OCI-LY1 (cell line): Measurements from ENCODE around the gene FAM168A.

Experiments
- H2AFZ ChIP-seq: fragments of 200-600 bp; sonication (generic), shearing (Covaris generic); 2 replicates; pipeline ENCODE4 v1.6.0; 2014; ENCODE audit warnings: antibody characterized with exemption, mild to moderate bottlenecking, low read length
- H3F3A ChIP-seq: fragments of 200-600 bp; sonication (generic), shearing (Covaris generic); 2 replicates; pipeline ENCODE4 v1.6.0; 2014; ENCODE audit warnings: mild to moderate bottlenecking, antibody characterized with exemption, low read length, moderate library complexity; ENCODE audit not compliant: insufficient read depth
- H3K27ac ChIP-seq: fragments of 200-600 bp; sonication (generic); 2 replicates; pipeline ENCODE4 v1.5.1; 2014; ENCODE audit warnings: low read length, mixed run types, mild to moderate bottlenecking, low read depth; ENCODE audit not compliant: poor library complexity, severe bottlenecking
- H3K27me3 ChIP-seq: fragments of 200-600 bp; sonication (generic); 2 replicates; pipeline ENCODE4 v1.6.0; 2014; ENCODE audit warnings: antibody characterized with exemption, mild to moderate bottlenecking, low read length, moderate library complexity; ENCODE audit not compliant: insufficient read depth
- H3K36me3 ChIP-seq: fragments of 200-600 bp; sonication (generic); 2 replicates; pipeline ENCODE4 v1.6.1; 2014; ENCODE audit warnings: mild to moderate bottlenecking, antibody characterized with exemption, low read length, moderate library complexity, mixed read lengths; ENCODE audit not compliant: insufficient read depth
- H3K4me1 ChIP-seq: fragments of 200-600 bp; sonication (generic); 2 replicates; pipeline ENCODE4 v1.5.1; 2014; ENCODE audit warnings: mild to moderate bottlenecking, low read length, moderate library complexity; ENCODE audit not compliant: insufficient read depth, severe bottlenecking
- H3K4me2 ChIP-seq: fragments of 200-600 bp; sonication (generic), shearing (Covaris generic); 2 replicates; pipeline ENCODE4 v1.6.1; 2014; ENCODE audit warnings: low read length
- H3K4me3 ChIP-seq: fragments of 200-600 bp; sonication (generic); 2 replicates; pipeline ENCODE4 v1.5.1; 2014; ENCODE audit warnings: low read length, low read depth, mild to moderate bottlenecking, mixed read lengths; ENCODE audit not compliant: poor library complexity, severe bottlenecking
- H3K79me2 ChIP-seq: fragments of 200-600 bp; shearing (Covaris generic); 2 replicates; pipeline ENCODE4 v1.6.1; 2016; ENCODE audit warnings: mixed run types, low read length, mixed read lengths; ENCODE audit not compliant: insufficient read depth
- H3K9ac ChIP-seq: fragments of 200-600 bp; sonication (generic), shearing (Covaris generic); 2 replicates; pipeline ENCODE4 v1.6.1; 2014; ENCODE audit warnings: mild to moderate bottlenecking, low read length, mixed read lengths
- H3K9me2 ChIP-seq: fragments of 200-600 bp; sonication (generic), shearing (Covaris generic); 2 replicates; pipeline ENCODE4 v1.6.1; 2014; ENCODE audit warnings: low read depth, mild to moderate bottlenecking, low read length, mixed read lengths
- H3K9me3 ChIP-seq: fragments of 200-600 bp; shearing (Covaris generic); 2 replicates; pipeline ENCODE4 v1.6.1; 2014; ENCODE audit warnings: low read length, mixed read lengths
- H4K20me1 ChIP-seq: fragments of 200-600 bp; sonication (generic), shearing (Covaris generic); 2 replicates; pipeline ENCODE4 v1.6.0; 2016; ENCODE audit warnings: mild to moderate bottlenecking, low read length; ENCODE audit not compliant: insufficient read depth
- EZH2 ChIP-seq: fragments of 200-600 bp; sonication (generic), shearing (Covaris generic); IDR thresholded peaks from 2 replicates; pipeline ENCODE4 v1.8.0; 2017; ENCODE audit warnings: borderline replicate concordance, mixed run types, mild to moderate bottlenecking, antibody characterized with exemption, low read length, moderate library complexity, mixed read lengths
- TF ChIP-seq, protein P1 (sequence below): fragments of 200-600 bp; sonication (generic), shearing (Covaris generic); IDR thresholded peaks from 2 replicates; pipeline ENCODE4 v1.5.1; 2017; ENCODE audit warnings: mild to moderate bottlenecking, antibody characterized with exemption, low read length, moderate library complexity, mixed read lengths

FAM168A gene

DNA sequence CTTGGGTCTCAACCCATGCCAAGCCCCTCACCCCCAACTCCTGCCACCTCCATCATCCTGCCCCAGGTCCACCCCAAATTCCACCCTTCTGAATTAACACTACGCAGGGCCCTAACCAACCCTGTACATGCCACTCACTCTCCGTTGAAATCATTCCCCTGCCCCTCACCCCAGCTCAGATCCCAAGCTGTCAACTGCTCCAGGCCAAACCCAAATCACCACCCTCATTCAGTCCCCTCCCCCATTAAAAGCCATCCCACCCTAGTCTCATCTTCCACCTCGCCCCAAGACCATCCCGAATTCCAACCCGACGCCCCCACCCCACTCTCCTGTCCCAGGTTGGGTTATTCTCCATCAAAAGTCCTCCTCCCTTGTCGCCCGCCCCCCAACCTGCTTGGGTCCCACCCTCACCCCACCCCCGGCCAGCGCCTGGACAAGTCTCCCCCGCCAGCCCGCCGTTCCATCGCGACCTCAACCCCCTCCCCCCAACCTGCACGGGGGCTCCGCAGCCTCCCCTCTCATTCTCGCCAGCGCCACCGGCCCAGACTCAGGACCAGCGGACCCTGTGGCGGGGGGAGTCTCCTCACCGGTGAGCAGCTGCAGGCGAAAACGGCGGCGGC lies 466 bp downstream of the FAM168A start:
- TF ChIP-seq, protein P1, sequence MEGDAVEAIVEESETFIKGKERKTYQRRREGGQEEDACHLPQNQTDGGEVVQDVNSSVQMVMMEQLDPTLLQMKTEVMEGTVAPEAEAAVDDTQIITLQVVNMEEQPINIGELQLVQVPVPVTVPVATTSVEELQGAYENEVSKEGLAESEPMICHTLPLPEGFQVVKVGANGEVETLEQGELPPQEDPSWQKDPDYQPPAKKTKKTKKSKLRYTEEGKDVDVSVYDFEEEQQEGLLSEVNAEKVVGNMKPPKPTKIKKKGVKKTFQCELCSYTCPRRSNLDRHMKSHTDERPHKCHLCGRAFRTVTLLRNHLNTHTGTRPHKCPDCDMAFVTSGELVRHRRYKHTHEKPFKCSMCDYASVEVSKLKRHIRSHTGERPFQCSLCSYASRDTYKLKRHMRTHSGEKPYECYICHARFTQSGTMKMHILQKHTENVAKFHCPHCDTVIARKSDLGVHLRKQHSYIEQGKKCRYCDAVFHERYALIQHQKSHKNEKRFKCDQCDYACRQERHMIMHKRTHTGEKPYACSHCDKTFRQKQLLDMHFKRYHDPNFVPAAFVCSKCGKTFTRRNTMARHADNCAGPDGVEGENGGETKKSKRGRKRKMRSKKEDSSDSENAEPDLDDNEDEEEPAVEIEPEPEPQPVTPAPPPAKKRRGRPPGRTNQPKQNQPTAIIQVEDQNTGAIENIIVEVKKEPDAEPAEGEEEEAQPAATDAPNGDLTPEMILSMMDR, result no peak
- no peak for TF ChIP-seq EZH2
- Histone ChIP-seq H3K4me3 (peak overlapping the region; percentile 70), H3F3A (peaks cover 4% of the 10 kb centered on the region; the same call in 1 of the 2 replicates), H3K9me3 (no peaks in the 10 kb centered on the region), H3K9ac (peak overlapping the region; percentile 70), H3K36me3 (no peaks in the 10 kb centered on the region), H3K27me3 (no peaks in the 10 kb centered on the region), H3K4me1 (peaks cover 49% of the 10 kb centered on the region), H3K4me2 (peak overlapping the region; percentile 76), H2AFZ (no peak overlapping the region), H3K79me2 (peaks cover 25% of the 10 kb centered on the region), H3K9me2 (no peaks in the 10 kb centered on the region), H3K27ac (peak overlapping the region; percentile 36), H4K20me1 (no peaks in the 10 kb centered on the region)

DNA sequence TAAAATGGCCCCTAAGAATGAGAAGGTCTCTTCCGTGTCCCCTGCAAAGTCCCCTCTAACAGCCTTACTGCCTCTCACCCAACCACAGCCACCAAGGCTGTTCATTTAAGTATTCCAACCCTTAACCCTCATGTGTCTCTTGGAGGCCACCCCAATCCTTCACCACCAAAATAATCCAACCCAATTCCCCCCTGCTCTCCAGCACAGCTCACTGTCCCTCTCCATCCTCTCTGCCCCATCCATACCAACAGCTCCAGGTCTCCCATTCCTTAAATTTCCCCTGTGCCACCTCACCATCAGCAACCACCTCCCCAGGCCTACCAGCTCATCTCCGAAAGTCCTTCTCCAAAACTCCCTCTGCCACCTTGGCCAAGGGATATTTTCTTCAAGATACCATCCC lies 1.4 kb downstream of the FAM168A start:
- H3K4me2 ChIP-seq, result peak overlapping the region; percentile 76
- H2AFZ ChIP-seq, result no peak overlapping the region
- TF ChIP-seq, protein P1, result no peak
- no peak for TF ChIP-seq EZH2
- no peaks in the 10 kb centered on the region for H3K36me3 ChIP-seq
- H4K20me1 ChIP-seq, result no peaks in the 10 kb centered on the region
- no peak overlapping the region for H3K27ac ChIP-seq
- no peaks in the 10 kb centered on the region for H3K27me3 ChIP-seq
- peaks cover 33% of the 10 kb centered on the region for H3K79me2 ChIP-seq
- no peaks in the 10 kb centered on the region for H3K9me3 ChIP-seq
- H3K9ac ChIP-seq, result peak overlapping the region; percentile 70; the same call in 1 of the 2 replicates
- H3K9me2 ChIP-seq, result no peaks in the 10 kb centered on the region
- peaks cover 58% of the 10 kb centered on the region for H3K4me1 ChIP-seq
- peaks cover 4% of the 10 kb centered on the region; the same call in 1 of the 2 replicates for H3F3A ChIP-seq
- H3K4me3 ChIP-seq, result peak overlapping the region; percentile 70

DNA sequence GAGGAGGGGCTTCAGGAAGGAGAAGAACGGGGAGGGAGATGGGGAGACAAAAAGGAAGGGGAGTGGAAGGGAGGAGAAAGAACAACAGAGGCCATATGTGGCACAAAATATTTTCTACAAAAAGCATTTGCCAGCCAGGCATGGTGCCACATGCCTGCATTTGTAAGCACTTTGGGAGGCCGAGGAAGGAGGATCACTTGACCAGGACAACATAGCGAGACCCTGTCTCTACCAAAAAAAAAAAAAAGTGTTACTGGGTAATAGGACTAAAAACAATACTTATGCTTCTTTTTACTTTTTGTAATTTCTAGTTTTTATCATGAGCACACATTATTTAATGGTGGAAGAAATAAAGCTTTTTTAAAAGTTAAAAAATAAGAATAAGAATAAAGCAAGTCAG lies 5.3 kb downstream of the FAM168A start:
- Histone ChIP-seq H3K4me3 (no peak overlapping the region), H4K20me1 (no peaks in the 10 kb centered on the region), H3K79me2 (peaks cover 36% of the 10 kb centered on the region), H3K36me3 (no peaks in the 10 kb centered on the region), H3K27ac (peak overlapping the region; percentile 25), H3K9me2 (no peaks in the 10 kb centered on the region), H3F3A (peaks cover 4% of the 10 kb centered on the region; the same call in 1 of the 2 replicates), H3K9ac (no peak overlapping the region), H3K27me3 (no peaks in the 10 kb centered on the region), H3K4me1 (peaks cover 63% of the 10 kb centered on the region), H3K4me2 (no peak overlapping the region), H2AFZ (no peak overlapping the region), H3K9me3 (no peaks in the 10 kb centered on the region)
- no peak for TF ChIP-seq EZH2
- TF ChIP-seq, protein P1, result no peak
